ENCODE results near the gene ZNF335.

ZNF335 gene

GRCh38 chr20:45944965-45945677 is 26.9 kb downstream of the ZNF335 start:
- no peak for TF ChIP-seq CTCF (IDR thresholded peaks at IDR 0.05; ENCODE audit: low read depth, low read length, missing control alignments)
- no peak overlapping the region for H3K4me3 ChIP-seq (ENCODE audit: low read depth, low read length)
- no peak for DNase-seq (ENCODE audit: low read depth)

GRCh38 chr20:45944151-45944964 is 27.6 kb downstream of the ZNF335 start:
- no peak for TF ChIP-seq CTCF (IDR thresholded peaks at IDR 0.05; ENCODE audit: low read depth, low read length, missing control alignments)
- DNase-seq (ENCODE audit: low read depth): no peak
- no peak overlapping the region for H3K4me3 ChIP-seq (ENCODE audit: low read depth, low read length)

- no peak overlapping the region for H3K4me3 ChIP-seq (ENCODE audit: low read depth, low read length)
- no peak for TF ChIP-seq CTCF (IDR thresholded peaks at IDR 0.05; ENCODE audit: low read depth, low read length, missing control alignments)
- no peak for DNase-seq (ENCODE audit: low read depth)
Measured at GRCh38 chr20:45943613-45944012, 28.4 kb downstream of the ZNF335 start.

GRCh38 chr20:45940469-45940868 is 31.5 kb downstream of the ZNF335 start:
- no peak for DNase-seq (ENCODE audit: low read depth)
- H3K4me3 ChIP-seq (ENCODE audit: low read depth, low read length): no peak overlapping the region
- TF ChIP-seq CTCF (IDR thresholded peaks at IDR 0.05; ENCODE audit: low read depth, low read length, missing control alignments): no peak

GRCh38 chr20:45940053-45940452 is 31.9 kb downstream of the ZNF335 start:
- DNase-seq (ENCODE audit: low read depth): no peak
- H3K4me3 ChIP-seq (ENCODE audit: low read depth, low read length): no peak overlapping the region
- TF ChIP-seq CTCF (IDR thresholded peaks at IDR 0.05; ENCODE audit: low read depth, low read length, missing control alignments): no peak

- no peak for DNase-seq (ENCODE audit: low read depth)
- no peak overlapping the region for H3K4me3 ChIP-seq (ENCODE audit: low read depth, low read length)
- TF ChIP-seq CTCF (IDR thresholded peaks at IDR 0.05; ENCODE audit: low read depth, low read length, missing control alignments): no peak
Measured at GRCh38 chr20:45938727-45939438, 33.1 kb downstream of the ZNF335 start.

All from GM12864 (cell line).